Left lung (tissue), 10 donors: Measurements from ENCODE around the gene PTPRM. TPM values are rescaled to one million over a fixed set of nuclear protein-coding genes. Genes with fewer than 3 reads are reported as not detected.
A peak's percentile ranks its signal among the peaks of the same experiment; 100 is the strongest.

Experiments
- ATAC-seq: fragments of 200-7000 bp; cut with Tn5 transposase; one replicate; pipeline ENCODE4 v1.9.1; 2020; ENCODE audit warnings: moderate library complexity
- DNase-seq, 4 donors: peaks; one replicate each; pipeline ENCODE4 v3.0.0-alpha.2; 2013 to 2020
- H3K27ac ChIP-seq, 2 donors: fragments of 200-600 bp; sonication (generic) in 1 of 2; one replicate each; pipeline versions ENCODE4 v1.5.0 to v1.8.0; 2020 to 2021
- H3K27me3 ChIP-seq, 2 donors: fragments of 200-600 bp; sonication (generic) in 1 of 2; one replicate each; pipeline versions ENCODE4 v1.5.0 to v1.8.0; 2020 to 2021
- H3K36me3 ChIP-seq, 2 donors: fragments of 200-600 bp; sonication (generic) in 1 of 2; one replicate each; pipeline versions ENCODE4 v1.5.0 to v1.8.0; 2020 to 2021
- H3K4me1 ChIP-seq, 2 donors: fragments of 200-600 bp; one replicate each; pipeline ENCODE4 v1.8.0; 2021
- H3K4me3 ChIP-seq, 2 donors: fragments of 200-600 bp; sonication (generic) in 1 of 2; one replicate each; pipeline versions ENCODE4 v1.5.0 to v1.8.0; 2020 to 2021; ENCODE audit warnings: mild to moderate bottlenecking in 1 of 2
- H3K9me3 ChIP-seq, 2 donors: fragments of 200-600 bp; sonication (generic) in 1 of 2; one replicate each; pipeline versions ENCODE4 v1.5.0 to v1.8.0; 2020 to 2021
- CTCF ChIP-seq, 2 donors: fragments of 200-600 bp; sonication (generic) in 1 of 2; IDR thresholded peaks; one replicate each; pipeline versions ENCODE4 v1.5.0 to v1.8.0; 2021; ENCODE audit warnings: antibody characterized with exemption in 2 of 2
- intact Hi-C, 2 donors: fragments of 100-400 bp; cut with DNase I; formaldehyde crosslinking; loops; one replicate each; pipeline versions ENCODE4 v1.11.2 to v1.14.2; 2022
- polyA plus RNA-seq, 6 donors: library from polyadenylated mRNA; unstranded; fragments of 120-200 nt; gene quantifications; one replicate each; pipeline ENCODE4 v1.2.1, GENCODE V29; 2013; ENCODE audit not compliant: insufficient read length in 6 of 6
- total RNA-seq, 2 donors: library from RNA; stranded (reverse); fragmentation: NEBNext Ultra II Directional; extraction: Animal tissue kit (Norgen Biotek cat#: 25700); gene quantifications; one replicate each; pipeline ENCODE4 v1.2.1, GENCODE V29; 2021
- donor health status: DM: no; HTN: yes; CAD: no.
- donor health status: DM: no; HTN: no; CAD: no.

The PTPRM gene
- total and polyA plus RNA-seq, 8 donors: 76.4 to 99.6 (median 90.1) TPM

GRCh38 chr18:7878265-7879211 is 311.4 kb downstream of the PTPRM start:
- Histone ChIP-seq H3K36me3 (no peaks in the 10 kb centered on the region), H3K4me3 (no peak overlapping the region), H3K4me1 (peaks cover 0 to 17% of the 10 kb centered on the region in 2 donors), H3K9me3 (no peaks in the 10 kb centered on the region), H3K27ac (peak overlapping the region; percentile 55 to 67), H3K27me3 (no peaks in the 10 kb centered on the region)
- ATAC-seq: peak; percentile 60
- intact Hi-C loops: no loop called here
- TF ChIP-seq CTCF (IDR thresholded peaks at IDR 0.05): no peak
- DNase-seq: no peak

GRCh38 chr18:7879717-7880116 is 312.6 kb downstream of the PTPRM start:
- DNase-seq: no peak
- no peaks in the 10 kb centered on the region for H3K27me3 ChIP-seq
- peak; percentile 12 for ATAC-seq
- H3K9me3 ChIP-seq: no peaks in the 10 kb centered on the region
- no peaks in the 10 kb centered on the region for H3K36me3 ChIP-seq
- H3K4me1 ChIP-seq: peaks cover 0 to 19% of the 10 kb centered on the region in 2 donors
- intact Hi-C loops: no loop called here
- no peak overlapping the region for H3K4me3 ChIP-seq
- peak overlapping the region; percentile 55 to 67 for H3K27ac ChIP-seq
- TF ChIP-seq CTCF (IDR thresholded peaks at IDR 0.05): no peak

GRCh38 chr18:7885865-7886264 is 318.7 kb downstream of the PTPRM start:
- no peak for TF ChIP-seq CTCF (IDR thresholded peaks at IDR 0.05)
- DNase-seq (no peak), ATAC-seq (no peak)
- no peak overlapping the region for H3K4me3 ChIP-seq
- H3K27ac ChIP-seq: no peak overlapping the region
- no peaks in the 10 kb centered on the region for H3K36me3 ChIP-seq
- no peaks in the 10 kb centered on the region for H3K9me3 ChIP-seq
- no peaks in the 10 kb centered on the region for H3K27me3 ChIP-seq
- intact Hi-C loops: no loop called here
- H3K4me1 ChIP-seq: peaks cover 0 to 2% of the 10 kb centered on the region in 2 donors

GRCh38 chr18:7886436-7886835 is 319.3 kb downstream of the PTPRM start:
- no peaks in the 10 kb centered on the region for H3K9me3 ChIP-seq
- no peak for TF ChIP-seq CTCF (IDR thresholded peaks at IDR 0.05)
- no peaks in the 10 kb centered on the region for H3K36me3 ChIP-seq
- no peak overlapping the region for H3K27ac ChIP-seq
- H3K4me1 ChIP-seq: peaks cover 0 to 2% of the 10 kb centered on the region in 2 donors
- DNase-seq (no peak), ATAC-seq (no peak)
- no peaks in the 10 kb centered on the region for H3K27me3 ChIP-seq
- no peak overlapping the region for H3K4me3 ChIP-seq
- intact Hi-C loops: no loop called here

- DNase-seq (no peak), ATAC-seq (no peak)
- no peaks in the 10 kb centered on the region for H3K36me3 ChIP-seq
- TF ChIP-seq CTCF (IDR thresholded peaks at IDR 0.05): no peak
- intact Hi-C loops: no loop called here
- no peak overlapping the region for H3K4me3 ChIP-seq
- no peak overlapping the region for H3K27ac ChIP-seq
- no peaks in the 10 kb centered on the region for H3K9me3 ChIP-seq
- no peaks in the 10 kb centered on the region for H3K27me3 ChIP-seq
- H3K4me1 ChIP-seq: no peaks in the 10 kb centered on the region
Measured at GRCh38 chr18:7889515-7889914, 322.4 kb downstream of the PTPRM start.
